NCI-H69 (cell line): Measurements from ENCODE around the gene PABPN1L.
A peak's percentile ranks its signal among the peaks of the same experiment; 100 is the strongest.

Source experiments
- DNase-seq: peaks from one replicate; lab custom pipeline; 2025; lab: John Stamatoyannopoulos, UW

Gene PABPN1L

DNA sequence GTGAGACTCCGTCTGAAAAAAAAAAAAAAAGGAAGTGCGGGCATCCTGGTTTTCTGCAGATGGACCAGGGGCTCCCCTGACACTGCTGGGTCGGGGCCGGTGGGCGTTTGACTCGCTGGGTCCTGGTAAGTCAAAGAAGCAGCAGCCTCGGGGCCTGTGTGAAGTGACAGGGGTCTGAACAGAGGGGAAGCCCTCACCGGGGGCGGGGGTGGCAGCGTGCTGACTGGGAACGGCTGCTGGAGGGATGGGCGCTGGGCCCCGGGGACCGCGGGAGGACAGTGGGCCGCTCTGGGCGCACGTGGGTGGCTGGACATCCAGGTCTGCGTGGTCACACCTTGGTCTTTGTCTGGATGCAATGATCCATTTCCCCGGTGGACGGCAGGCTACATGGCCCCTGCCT lies 17.9 kb downstream of the PABPN1L start:
- no peak for DNase-seq

DNA sequence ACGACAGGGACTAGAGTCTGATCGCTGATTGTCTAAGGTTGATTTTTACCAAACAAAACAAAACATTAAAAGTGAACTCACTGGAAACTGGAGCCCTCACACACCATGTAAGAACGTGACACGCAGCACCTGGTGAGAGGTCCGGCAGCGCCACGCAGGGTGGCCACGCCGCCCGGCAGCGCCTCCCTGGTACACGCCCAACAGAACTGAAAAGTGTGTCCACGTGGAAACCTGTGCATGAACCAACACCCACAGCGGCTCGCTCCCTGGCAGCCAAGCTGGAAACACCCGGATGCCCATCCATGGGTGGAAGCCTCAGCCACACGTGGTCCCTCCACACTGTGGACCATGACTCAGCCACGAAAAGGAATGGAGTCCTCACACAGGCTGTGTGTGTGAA lies 18.8 kb downstream of the PABPN1L start:
- no peak for DNase-seq

DNA sequence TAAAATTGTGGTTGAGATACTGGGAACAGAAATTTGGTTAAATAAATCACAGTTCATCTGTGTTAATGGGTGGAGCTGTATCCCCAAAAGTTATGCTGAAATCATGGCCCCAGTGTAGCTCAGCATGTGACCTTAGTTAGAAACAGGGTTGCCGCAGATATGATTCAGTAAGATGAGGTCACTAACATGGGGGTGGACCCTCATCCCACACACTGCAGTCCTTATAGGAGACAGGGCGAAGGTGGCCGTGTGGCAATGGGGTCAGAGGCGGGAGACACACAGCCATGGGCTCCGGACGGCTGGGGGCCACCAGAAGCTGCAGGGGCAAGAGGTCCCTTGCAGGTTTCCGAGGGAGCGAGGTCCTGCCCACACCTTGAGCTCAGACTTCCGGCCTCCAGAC lies 20.4 kb downstream of the PABPN1L start:
- DNase-seq: no peak

DNA sequence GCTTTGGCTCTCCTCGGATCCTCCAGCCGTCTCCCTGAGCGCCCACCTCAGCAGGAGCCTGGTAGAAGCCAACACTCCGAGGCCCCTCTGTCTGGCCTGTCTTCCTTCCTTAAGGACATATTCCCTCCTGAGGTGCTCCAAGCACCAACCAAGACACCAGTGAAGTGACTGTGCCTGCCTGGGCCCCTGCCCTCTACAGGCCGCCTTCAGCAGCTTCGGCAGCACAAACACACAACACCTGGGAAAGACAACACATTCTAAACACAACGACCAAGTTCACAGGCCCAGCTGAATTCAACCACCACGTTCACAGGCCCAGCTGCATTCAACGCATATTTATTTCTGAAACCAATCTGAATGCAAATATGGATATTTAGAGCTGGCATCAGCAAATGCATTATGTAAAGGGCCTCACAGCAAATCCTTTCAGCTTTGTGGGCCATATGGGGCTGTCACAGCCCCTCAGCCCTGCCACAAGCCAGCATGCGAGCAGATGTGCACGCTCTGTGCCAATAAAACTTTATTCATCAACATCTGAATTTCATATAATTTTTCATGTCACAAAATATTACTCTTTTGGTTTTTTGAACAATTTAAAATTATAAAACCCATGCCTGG lies 21.9 kb downstream of the PABPN1L start:
- no peak for DNase-seq

DNA sequence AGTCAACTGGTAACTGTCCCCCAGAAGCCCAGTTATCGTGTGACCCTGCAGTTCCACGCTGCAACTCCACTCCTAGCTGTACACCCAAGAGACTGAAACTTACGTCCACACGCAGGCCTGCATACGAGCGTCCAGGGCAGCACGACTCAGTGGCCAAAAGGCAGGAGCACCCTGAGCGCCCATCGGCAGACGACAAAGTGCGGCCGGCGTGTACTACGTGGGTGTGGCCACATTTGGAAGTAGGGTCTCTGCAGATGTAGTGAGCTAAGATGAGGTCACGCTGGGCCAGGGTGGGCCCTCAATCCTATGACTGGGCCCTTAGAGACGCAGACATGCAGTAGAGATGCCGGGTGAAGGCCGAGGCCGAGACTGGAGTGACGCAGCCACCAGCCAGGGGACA lies 23.2 kb downstream of the PABPN1L start:
- no peak for DNase-seq

DNA sequence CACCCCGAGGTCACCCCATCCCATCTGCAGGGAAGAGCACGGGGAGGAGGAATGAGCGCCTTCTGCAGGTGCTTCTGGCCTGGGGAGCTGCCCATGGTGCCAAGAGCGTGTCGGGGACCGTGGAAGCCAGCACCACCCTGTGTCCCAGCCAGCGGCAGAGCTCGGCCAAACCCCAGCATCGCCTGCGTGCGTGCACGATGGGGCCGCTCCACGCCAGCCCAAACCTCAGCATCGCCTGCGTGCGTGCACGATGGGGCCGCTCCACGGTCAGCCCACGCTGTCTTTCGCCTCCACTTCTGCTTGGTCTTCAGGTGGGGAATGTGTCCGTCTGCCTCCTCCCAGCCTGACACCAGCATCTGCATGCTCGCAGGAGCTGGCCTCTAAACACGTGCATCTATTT lies 23.7 kb downstream of the PABPN1L start:
- DNase-seq: no peak

DNA sequence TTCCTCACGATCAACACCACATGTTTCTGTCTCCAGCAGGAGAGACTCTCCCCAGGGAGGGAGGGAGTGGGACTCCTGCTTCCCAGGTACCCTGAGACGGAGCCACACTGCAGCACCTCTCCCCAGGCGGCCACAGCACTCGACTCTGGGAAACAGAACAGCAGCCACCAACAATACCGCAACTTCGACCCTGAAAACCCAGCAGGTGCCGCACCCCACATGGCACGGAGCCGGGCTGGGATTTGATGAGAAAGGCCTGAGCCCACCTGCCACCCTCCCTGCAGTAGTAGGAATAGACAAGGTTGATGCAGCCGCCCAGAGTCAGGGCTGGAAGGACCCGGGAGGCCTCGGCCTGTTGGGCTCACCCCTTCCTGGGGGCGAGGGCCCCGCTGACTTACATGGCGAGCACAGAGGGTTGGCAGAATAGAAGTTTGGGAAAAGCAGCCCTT lies 24.1 kb downstream of the PABPN1L start:
- no peak for DNase-seq

DNA sequence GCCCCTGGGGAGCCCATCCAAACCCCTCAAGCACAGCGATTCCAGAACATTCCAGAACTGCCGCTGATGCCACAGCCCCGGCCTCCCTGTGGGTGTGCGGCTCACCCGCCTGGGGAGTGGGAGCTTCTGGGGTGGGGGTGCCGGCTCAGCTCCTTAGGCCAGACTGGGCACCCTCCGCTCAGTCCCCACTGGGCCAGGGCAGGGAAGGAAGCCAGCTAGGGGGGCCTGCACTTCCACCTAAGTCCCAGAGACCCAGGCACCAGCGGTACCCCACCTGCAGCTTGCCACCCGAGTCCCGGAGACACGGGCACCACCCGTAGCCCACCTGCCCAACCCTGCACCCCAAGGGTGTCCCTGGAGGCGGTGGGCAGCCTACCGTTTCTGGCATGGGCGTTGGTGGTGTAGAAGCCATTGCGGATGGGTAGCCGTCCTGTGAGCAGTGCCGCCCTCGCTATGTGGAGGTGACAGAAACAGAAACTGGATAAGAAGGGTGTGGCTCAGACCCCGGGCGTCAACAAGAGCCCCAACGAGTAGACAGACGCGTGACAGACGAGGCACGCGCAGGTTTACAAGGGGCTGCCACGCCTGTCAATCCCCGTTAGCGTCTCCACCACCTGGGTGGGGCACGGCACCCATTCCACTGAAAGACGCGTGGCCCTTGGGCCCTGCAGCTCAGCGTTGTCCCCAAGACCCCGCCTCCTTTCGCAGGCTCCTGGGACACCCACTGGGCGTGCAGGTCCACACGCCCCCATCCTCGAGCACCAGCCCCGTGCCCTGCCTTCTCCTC lies 24.7 kb downstream of the PABPN1L start:
- DNase-seq: no peak

DNA sequence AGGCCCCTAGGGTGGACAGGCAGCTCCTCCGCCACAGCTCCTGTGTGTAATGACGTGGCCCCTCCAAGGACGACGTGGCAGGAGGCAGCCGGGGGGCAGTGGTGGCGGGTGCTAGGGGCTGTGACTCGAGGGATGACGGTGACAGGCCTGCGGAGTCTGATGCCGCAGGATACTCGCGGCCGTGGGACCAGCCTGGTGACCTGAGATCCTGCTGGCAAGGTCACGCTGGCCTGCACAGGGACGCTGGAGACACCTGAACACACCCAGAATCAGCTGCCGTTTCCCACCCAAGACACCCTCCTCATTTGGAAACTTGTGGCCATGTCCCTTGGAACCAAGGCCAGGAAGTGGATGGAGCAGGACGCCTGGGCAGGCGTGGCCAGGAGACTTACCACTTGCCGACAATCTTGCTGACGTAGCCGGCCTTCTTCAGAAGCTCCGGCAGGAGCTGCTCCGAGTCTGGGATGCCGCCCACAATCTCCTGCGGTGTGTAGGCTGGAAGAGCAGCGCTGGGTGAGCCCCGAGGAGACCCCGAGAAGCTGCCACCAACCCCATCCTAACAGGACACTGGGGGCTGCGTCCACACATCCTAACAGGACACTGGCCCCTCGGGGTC lies 25.8 kb downstream of the PABPN1L start:
- no peak for DNase-seq

DNA sequence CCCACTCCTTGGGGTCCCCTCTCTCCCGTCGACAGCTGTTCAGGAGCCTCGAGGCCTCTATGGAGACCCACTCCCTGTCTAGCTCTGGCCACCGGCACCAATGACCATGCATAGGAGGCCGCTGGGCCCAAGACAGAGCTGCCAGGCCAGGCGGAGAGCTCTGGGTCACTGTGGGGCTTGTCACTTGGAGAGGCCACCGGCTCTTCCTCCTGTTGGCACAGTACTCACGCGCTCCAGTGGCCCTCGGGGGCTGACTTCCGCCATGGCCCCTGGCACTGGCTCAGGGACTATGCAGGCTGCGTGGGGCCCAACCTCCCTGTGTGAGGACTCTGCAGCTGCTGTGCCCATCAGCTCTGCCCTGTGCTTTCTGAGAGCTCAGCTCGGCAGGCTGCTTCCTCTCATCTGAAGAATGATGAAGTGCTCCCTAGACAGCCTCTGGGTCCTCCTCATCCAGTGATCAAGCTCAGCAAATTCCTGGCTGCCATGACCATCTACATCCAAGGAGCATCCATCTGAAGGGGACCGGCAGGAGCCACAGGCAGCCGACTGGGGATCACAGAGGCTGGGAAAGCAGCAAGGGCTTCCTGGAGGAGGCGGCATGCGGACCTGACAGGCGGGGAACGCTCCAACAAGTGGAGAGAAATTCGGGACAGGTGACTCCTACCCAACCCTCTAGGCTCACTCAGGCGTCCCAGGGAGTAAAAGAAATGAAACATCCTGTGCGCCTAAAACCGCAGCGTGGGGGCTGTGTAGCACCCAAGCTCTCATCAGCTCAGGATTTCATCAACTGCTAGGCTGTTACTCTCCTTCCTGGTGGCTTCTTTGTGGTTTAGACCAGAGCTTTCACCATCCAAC lies 26.5 kb downstream of the PABPN1L start:
- no peak for DNase-seq

DNA sequence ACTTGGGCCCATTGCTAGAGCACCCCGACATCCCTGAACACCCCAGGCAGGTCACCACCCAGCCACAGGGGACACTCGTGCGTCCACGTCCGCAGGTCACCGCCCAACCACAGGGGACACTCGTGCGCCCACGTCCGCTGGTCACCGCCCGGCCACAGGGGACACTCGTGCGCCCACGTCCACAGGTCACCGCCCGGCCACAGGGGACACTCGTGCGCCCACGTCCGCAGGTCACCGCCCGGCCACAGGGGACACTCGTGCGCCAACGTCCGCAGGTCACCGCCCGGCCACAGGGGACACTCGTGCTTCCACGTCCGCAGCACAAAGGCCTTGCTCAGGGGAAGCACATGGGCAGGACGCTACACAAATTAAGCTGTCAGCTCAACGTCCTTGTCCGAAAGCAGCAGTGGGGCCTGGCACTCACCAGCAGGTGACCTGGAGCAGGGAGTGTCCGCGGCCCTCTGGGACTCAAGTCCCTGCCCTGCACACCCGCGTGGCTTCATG lies 27.4 kb downstream of the PABPN1L start:
- peak; percentile 11 for DNase-seq

DNA sequence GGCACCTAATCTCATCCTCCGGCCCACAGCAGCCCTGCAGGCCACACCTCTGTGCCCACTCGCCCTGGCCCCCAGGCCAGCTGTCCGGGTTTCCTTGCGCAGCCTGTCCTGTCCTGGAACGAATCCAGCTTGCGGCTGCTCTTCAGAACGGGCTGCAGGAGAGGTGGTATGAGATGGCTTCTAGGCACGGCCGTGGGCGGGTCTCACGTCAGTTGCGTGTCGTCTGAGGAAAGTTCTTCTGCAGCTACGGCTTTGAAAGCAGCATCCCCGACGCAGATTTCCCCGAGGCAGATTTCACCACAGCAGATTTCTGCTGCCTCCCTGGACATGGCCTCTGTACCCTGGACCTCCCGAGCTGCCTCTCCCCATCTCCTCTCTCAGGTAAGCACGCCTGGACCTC lies 27.9 kb downstream of the PABPN1L start:
- peak; percentile 14 for DNase-seq

DNA sequence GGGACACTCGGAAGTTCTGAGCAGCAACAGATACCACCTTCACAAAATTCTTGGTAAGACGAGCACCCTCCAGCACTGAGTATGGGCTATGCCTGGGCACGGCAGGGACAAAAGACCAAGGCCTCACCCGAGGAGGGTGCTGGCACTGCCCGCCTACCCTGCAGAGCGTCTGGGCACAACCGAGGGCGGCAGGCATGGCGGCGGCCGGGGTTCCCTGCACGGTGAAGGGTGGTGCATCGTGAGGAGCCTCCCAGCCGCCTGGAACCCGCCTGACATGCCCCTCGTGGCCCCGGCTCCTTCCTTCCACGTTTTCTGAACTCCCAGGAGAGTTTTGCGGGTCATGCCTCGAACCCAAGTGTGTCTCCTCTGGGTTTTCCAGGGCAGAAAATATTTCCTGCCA lies 28.7 kb downstream of the PABPN1L start:
- no peak for DNase-seq

DNA sequence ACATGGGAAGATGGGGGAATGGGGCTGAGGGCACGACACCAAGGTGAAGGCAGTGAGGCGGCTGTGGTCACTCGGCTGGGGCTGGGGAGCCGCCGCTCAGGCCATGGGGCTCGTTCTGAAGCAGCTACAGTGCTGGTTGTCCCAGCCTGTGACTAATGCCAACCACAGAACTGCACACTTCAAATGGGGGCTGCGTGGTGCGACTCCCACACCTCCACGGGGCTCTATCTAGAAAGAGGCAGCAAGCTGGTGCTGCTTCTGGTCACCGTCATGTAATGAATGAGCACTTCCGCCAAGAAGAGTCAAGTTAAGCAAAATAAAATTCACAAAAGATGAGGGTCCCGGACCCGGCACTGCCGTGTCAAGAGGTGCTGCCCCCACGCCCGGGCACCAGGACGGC lies 29.7 kb downstream of the PABPN1L start:
- DNase-seq: no peak

DNA sequence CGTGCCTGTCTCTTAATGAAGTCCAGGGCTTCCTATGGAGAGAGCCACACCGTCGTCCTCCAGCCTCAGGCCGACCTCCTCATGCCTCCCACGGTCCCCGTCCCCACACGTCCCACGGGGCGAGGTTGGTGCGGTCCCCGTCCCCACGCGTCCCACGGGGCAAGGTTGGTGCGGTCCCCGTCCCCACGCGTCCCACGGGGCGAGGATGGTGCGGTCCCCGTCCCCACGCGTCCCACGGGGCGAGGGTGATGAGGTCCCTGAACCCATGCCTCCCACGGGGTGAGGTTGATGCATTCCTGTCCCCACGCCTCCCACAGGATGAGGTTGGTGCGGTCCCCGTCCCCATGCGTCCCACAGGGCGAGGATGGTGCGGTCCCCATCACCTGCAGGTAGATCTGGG lies 30.6 kb downstream of the PABPN1L start:
- no peak for DNase-seq

DNA sequence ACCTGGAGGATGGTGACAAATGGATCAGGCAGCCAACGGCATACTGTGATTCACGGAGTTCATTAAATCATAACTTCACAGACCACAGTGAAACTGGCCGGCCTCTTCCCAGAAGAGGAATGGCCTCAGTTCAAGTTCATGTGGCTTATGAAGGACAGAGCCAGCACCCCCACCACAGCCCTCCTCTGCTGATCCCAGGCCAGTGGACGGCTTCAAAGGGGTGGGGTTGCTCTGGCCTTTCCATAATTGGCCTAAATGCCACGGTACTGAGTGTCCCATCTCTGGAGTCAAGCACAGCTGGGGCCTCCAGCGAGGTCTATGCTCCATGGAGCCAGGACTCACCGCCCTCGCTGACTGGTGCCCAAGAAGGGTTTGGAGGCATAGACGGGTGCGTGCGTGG lies 31.1 kb downstream of the PABPN1L start:
- no peak for DNase-seq

DNA sequence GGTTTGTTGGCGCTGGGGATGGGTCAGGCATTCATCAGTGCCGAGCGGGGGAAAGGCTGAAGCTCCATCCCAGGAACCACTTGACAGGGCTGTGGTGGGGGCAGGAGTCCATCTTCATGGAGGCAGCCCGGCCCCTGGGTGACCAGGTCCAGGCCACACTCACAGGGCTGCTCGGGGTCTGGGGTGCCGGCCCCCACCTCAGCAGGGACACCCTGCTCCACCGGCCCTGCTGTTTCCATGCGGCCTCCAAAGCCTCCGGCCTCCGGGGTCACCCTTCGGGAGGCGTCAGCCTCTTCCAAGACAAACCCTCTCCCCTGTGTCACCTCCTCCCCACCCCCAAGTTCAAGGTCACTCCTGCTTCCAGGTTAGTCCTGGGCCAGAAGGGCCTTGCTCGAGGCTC lies 31.8 kb downstream of the PABPN1L start:
- DNase-seq: no peak

DNA sequence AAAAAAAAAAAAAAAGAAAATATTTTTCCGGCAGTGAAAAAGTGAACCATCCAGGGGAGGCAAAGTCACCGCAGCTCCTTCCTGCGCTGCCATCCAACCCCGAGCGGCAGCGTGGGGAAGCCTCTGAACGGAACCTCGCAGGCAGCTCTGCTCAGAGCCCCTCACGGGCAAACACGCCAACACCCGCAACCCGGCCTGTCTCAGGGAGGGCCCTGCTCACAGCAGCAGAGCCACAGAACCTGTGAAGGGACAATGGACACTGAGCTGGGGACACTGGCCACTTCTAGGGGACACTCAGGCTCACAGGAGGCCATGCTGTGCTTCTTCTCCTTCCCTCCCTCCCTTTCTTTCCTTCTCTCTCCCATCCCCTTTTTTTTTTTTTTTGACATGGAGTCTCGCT lies 33.4 kb downstream of the PABPN1L start:
- no peak for DNase-seq

DNA sequence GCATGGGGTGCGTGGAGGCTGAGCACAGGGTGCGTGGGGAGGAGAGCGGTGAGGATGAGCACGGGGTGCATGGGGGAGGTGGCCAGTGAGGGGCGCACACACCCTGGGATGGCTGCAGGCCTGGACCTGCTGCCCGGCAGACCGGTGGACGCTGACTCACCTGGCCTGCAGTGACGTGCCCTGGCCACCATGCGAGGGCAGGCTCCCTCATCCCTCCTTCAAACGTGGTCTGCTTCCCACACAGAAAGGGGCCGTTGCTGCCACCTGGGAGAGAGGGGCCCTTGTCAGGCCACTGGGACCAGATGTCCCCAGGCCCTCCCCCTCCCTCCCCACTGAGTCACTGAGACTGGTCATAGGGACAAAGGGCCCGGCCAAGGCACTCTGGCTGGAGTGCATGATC lies 34.6 kb downstream of the PABPN1L start:
- DNase-seq: no peak

DNA sequence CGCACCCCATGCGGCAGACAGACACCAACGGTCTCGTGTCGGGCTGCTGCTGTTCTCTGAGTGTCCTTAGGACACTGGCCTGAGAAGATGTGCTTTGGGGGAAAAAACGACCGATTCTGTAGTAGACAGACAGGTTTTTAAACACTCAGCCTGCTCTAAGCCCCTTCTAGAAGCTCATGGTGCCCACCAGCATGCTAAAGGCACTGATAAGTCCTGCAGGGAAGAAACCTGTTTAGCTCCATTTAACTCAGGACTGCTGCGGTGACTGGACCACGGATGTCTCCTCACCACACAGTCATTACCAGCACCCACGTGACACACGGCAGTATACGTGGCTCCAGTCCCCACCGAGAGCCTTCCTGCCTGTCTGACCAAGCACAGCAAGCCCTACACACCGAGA lies 35.7 kb downstream of the PABPN1L start:
- DNase-seq: no peak

DNA sequence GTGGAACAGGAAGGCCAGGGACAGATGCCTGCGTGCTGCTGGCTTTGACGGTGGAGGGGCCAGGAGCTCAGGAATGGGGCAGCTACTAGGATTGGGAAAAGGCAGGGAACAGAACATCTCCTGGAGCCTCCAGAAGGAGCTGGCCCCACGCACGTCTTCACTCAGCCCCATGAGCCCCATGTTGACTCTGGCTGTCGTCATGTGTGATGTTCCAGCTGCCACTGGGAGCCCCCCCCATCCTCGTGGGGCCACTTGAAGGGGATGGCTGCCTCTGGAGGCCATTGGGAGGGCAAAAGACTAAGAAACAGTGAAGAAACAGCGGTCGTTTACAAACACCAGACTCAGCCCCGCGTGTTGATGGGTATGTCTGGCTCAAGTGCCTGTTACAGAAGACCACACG lies 36.2 kb downstream of the PABPN1L start:
- no peak for DNase-seq

DNA sequence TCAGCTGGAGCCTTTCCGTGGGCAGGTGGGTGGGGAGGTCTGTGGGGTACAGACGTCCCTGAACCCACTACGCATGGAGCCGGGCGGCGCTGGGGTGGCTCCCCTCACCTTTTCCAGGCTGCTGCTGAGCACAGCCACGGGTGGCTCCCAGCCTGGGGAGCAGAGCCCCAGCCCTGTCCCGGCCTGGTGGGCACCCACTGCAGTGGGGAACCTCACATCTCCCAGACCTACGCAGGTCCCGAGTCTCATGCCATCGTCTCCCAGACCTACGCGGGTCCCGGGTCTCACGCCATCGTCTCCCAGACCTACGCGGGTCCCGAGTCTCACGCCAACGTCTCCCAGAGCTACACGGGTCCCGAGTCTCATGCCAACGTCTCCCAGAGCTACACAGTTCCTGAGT lies 37.7 kb downstream of the PABPN1L start:
- DNase-seq: no peak
